Body of pancreas (tissue), 4 donors: Measurements from ENCODE around the gene HOXA3.

Source experiments
- POLR2A ChIP-seq, 3 donors: fragments of 450-650 bp; IDR thresholded peaks; one replicate each; pipeline ENCODE4 v1.6.1; 2016; ENCODE audit warnings: antibody characterized with exemption in 3 of 3, mild to moderate bottlenecking in 2 of 3
- TF ChIP-seq, protein P1 (sequence below), 7 experiments: fragments of 450-650 bp in 4 of 7; fragments of 200-600 bp in 3 of 7; sonication (generic) in 3 of 7; IDR thresholded peaks; one replicate each; pipeline ENCODE4 v1.5.1; 2016 to 2019; ENCODE audit warnings: antibody characterized with exemption in 7 of 7

DNA sequence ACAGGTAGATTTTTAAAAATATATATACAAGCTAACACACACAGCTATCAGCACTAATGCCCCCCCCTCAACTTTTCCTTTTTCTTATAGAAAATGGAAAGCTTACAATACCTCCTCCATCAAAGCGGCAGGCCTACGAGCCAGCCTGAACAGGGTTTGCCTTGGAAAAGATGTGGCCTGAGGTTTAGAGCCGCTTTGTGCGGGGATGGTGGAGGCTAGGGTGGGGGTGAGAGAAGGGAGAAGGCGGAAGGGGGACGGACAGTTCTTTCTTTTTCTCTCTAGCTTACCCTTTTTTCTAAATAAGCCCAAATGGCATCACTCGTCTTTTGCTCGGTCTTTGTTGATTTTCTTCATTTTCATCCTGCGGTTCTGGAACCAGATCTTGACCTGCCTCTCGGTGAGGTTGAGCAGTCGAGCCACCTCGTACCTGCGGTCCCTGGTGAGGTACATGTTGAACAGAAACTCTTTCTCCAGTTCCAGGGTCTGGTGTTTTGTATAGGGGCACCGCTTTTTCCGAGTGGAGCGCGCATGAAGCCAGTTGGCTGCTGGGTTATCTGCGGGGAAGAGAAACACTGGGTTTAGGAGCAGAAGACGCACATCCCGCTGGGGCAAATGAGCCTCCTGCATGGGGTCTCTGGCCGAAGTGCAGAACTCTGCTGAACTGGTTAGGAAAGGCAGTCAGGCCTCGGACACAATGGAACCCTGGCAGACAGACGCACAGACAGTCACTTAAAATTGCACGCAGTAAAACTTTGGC, 11.1 kb upstream of the HOXA3 start:
- TF ChIP-seq, protein P1, sequence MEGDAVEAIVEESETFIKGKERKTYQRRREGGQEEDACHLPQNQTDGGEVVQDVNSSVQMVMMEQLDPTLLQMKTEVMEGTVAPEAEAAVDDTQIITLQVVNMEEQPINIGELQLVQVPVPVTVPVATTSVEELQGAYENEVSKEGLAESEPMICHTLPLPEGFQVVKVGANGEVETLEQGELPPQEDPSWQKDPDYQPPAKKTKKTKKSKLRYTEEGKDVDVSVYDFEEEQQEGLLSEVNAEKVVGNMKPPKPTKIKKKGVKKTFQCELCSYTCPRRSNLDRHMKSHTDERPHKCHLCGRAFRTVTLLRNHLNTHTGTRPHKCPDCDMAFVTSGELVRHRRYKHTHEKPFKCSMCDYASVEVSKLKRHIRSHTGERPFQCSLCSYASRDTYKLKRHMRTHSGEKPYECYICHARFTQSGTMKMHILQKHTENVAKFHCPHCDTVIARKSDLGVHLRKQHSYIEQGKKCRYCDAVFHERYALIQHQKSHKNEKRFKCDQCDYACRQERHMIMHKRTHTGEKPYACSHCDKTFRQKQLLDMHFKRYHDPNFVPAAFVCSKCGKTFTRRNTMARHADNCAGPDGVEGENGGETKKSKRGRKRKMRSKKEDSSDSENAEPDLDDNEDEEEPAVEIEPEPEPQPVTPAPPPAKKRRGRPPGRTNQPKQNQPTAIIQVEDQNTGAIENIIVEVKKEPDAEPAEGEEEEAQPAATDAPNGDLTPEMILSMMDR (IDR thresholded peaks at IDR 0.05) = no peak
- TF ChIP-seq POLR2A (IDR thresholded peaks at IDR 0.05) = no peak
